ENCODE measurements around the gene CRYBA4.
A peak's percentile ranks its signal among the peaks of the same experiment; 100 is the strongest.

The CRYBA4 gene

GRCh38 chr22:26621663-26622062 is at the start of gene CRYBA4:
TSS of gene CRYBA4 (plus strand) at chr22:26621963. CDS start at chr22:26622597, 634 bp downstream.
- no peak for DNase-seq (ENCODE audit: low read depth in 2 of 2)

GRCh38 chr22:26573026-26573662 is 48.6 kb upstream of the CRYBA4 start:
- no peak for DNase-seq (ENCODE audit: low read depth in 2 of 2)

- no peak for DNase-seq (ENCODE audit: low read depth in 2 of 2)
Observed at GRCh38 chr22:26574001-26574723, 47.6 kb upstream of the CRYBA4 start.

- DNase-seq (ENCODE audit: low read depth in 2 of 2), result no peak
Observed at GRCh38 chr22:26576026-26576680, 45.6 kb upstream of the CRYBA4 start.

- DNase-seq (ENCODE audit: low read depth in 2 of 2), result no peak
Observed at GRCh38 chr22:26577081-26577480, 44.7 kb upstream of the CRYBA4 start.

- peak in 1 of 2 donors; percentile 41 for DNase-seq (ENCODE audit: low read depth in 2 of 2)
Observed at GRCh38 chr22:26579331-26579886, 42.4 kb upstream of the CRYBA4 start.

- DNase-seq (ENCODE audit: low read depth in 2 of 2), result no peak
Observed at GRCh38 chr22:26580240-26580962, 41.4 kb upstream of the CRYBA4 start.

- no peak for DNase-seq (ENCODE audit: low read depth in 2 of 2)
Observed at GRCh38 chr22:26581026-26581425, 40.7 kb upstream of the CRYBA4 start.

- DNase-seq (ENCODE audit: low read depth in 2 of 2), result no peak
Observed at GRCh38 chr22:26581633-26582168, 40.1 kb upstream of the CRYBA4 start.

- DNase-seq (ENCODE audit: low read depth in 2 of 2), result no peak
Observed at GRCh38 chr22:26584010-26584409, 37.8 kb upstream of the CRYBA4 start.

GRCh38 chr22:26585104-26585790 is 36.5 kb upstream of the CRYBA4 start:
- DNase-seq (ENCODE audit: low read depth in 2 of 2), result no peak

GRCh38 chr22:26586556-26587325 is 35.0 kb upstream of the CRYBA4 start:
- DNase-seq (ENCODE audit: low read depth in 2 of 2), result no peak

- DNase-seq (ENCODE audit: low read depth in 2 of 2), result no peak
Observed at GRCh38 chr22:26587991-26588613, 33.7 kb upstream of the CRYBA4 start.

- DNase-seq (ENCODE audit: low read depth in 2 of 2), result no peak
Observed at GRCh38 chr22:26588729-26589366, 32.9 kb upstream of the CRYBA4 start.

GRCh38 chr22:26589367-26589844 is 32.4 kb upstream of the CRYBA4 start:
- peak in 1 of 2 donors; percentile 27 for DNase-seq (ENCODE audit: low read depth in 2 of 2)

GRCh38 chr22:26589845-26590736 is 31.7 kb upstream of the CRYBA4 start, which contains the start of gene TPST2:
TSS of gene TPST2 (minus strand) at chr22:26590132. CDS start at chr22:26541630, 48,502 bp downstream.
- DNase-seq (ENCODE audit: low read depth in 2 of 2), result peak; percentile 56 to 72

- peak in 1 of 2 donors; percentile 16 for DNase-seq (ENCODE audit: low read depth in 2 of 2)
Observed at GRCh38 chr22:26592421-26592891, 29.3 kb upstream of the CRYBA4 start.

- no peak for DNase-seq (ENCODE audit: low read depth in 2 of 2)
Observed at GRCh38 chr22:26593763-26594162, 28.0 kb upstream of the CRYBA4 start.

All from stimulated activated CD4-positive, alpha-beta T cell treated with anti-CD3 and anti-CD28 coated beads, Interleukin-15, amount 100 ng/mL, for 48 hours (primary cell).